Kidney (tissue), 14 donors: ENCODE results near the gene ICOS. TPM values are rescaled to one million over a fixed set of nuclear protein-coding genes. Genes with fewer than 3 reads are reported as not detected.
"Not testable (repeated sequence)": the region's sequence is repeated elsewhere in the genome, so short reads cannot be mapped to it uniquely, and the experiment has no call there.

Experiments used
- DNase-seq, 5 donors: peaks; one replicate each; pipeline ENCODE4 v3.0.0-alpha.2; 2013 to 2020
- FAIRE-seq: peaks from 2 replicates; lab custom pipeline; 2012; peaks lifted over from hg19 to GRCh38; lab: Jason Lieb, UNC
- H3K27ac ChIP-seq, 2 donors: one replicate each; pipeline ENCODE4 v1.7.0; 2013; ENCODE audit warnings: low read depth in 2 of 2, low read length in 2 of 2, inconsistent platforms in 1 of 2
- H3K27me3 ChIP-seq: one replicate; pipeline ENCODE4 v1.7.1; 2013; ENCODE audit warnings: low read length, inconsistent platforms; ENCODE audit not compliant: control insufficient read depth, insufficient read depth
- H3K36me3 ChIP-seq, 3 donors: one replicate each; pipeline versions ENCODE4 v1.7.0 to v1.7.1; 2013; ENCODE audit warnings: low read length in 3 of 3, control low read depth in 1 of 3, inconsistent platforms in 1 of 3; ENCODE audit not compliant: insufficient read depth in 3 of 3, control insufficient read depth in 2 of 3
- H3K4me1 ChIP-seq, 3 donors: one replicate each; pipeline versions ENCODE4 v1.7.0 to v1.7.1; 2013; ENCODE audit warnings: low read length in 3 of 3, inconsistent platforms in 1 of 3, low read depth in 1 of 3; ENCODE audit not compliant: control insufficient read depth in 2 of 3, insufficient read depth in 2 of 3
- H3K4me3 ChIP-seq, 3 donors: one replicate each; pipeline versions ENCODE4 v1.7.0 to v1.8.1; 2013; ENCODE audit warnings: low read length in 3 of 3, control low read depth in 1 of 3, inconsistent platforms in 1 of 3
- H3K9ac ChIP-seq, 3 donors: one replicate each; pipeline versions ENCODE4 v1.7.0 to v1.7.1; 2013; ENCODE audit warnings: low read length in 3 of 3, control low read depth in 1 of 3, inconsistent platforms in 1 of 3
- H3K9me3 ChIP-seq, 3 donors: one replicate each; pipeline versions ENCODE4 v1.7.0 to v1.7.1; 2013; ENCODE audit warnings: low read length in 3 of 3, control low read depth in 1 of 3, inconsistent platforms in 1 of 3; ENCODE audit not compliant: control insufficient read depth in 2 of 3, insufficient read depth in 1 of 3
- CTCF ChIP-seq: IDR thresholded peaks from 3 replicates; pipeline ENCODE4 v1.5.1; 2012; ENCODE audit warnings: mild to moderate bottlenecking, moderate library complexity, borderline replicate concordance; ENCODE audit not compliant: insufficient read depth; ENCODE audit errors: extremely low read depth
- intact Hi-C: fragments of 100-400 bp; cut with DNase I; formaldehyde crosslinking; loops from one replicate; pipeline ENCODE4 v1.11.1; 2022
- polyA plus RNA-seq: library from polyadenylated mRNA; stranded (reverse); fragments of 350-450 nt; fragmentation: Illumina TruSeq; extraction: RNeasy Lipid Tissue Mini Kit (QIAGEN cat#74804); gene quantifications from one replicate; pipeline ENCODE4 v1.2.3, GENCODE V29; 2014; ENCODE audit warnings: low read depth, low replicate concordance; ENCODE audit not compliant: insufficient read depth
- total RNA-seq: library from RNA; stranded (reverse); fragmentation: NEBNext Ultra II Directional; extraction: Animal tissue kit (Norgen Biotek cat#: 25700); gene quantifications from one replicate; pipeline ENCODE4 v1.2.1, GENCODE V29; 2021
- donor health status: control.
- donor health status: control.
- donor health status: control.
- donor health status: control.
- donor health status: control.
- donor health status: DM: yes; HTN: yes; CAD: no.
- donor health status: Normal renal cell carcinoma (clear cell type).

The ICOS gene
- total and polyA plus RNA-seq, 2 donors from 2014 or later: 0.85 TPM; not detected in 1

DNA sequence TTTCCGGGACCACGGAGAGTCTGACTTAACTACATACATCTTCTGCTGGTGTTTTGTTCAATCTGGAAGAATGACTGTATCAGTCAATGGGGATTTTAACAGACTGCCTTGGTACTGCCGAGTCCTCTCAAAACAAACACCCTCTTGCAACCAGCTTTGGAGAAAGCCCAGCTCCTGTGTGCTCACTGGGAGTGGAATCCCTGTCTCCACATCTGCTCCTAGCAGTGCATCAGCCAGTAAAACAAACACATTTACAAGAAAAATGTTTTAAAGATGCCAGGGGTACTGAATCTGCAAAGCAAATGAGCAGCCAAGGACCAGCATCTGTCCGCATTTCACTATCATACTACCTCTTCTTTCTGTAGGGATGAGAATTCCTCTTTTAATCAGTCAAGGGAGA lies 23.1 kb downstream of the ICOS start:
- intact Hi-C loops: no loop called here
- no peak overlapping the region for H3K9ac ChIP-seq
- DNase-seq: no peak
- no peak overlapping the region for H3K27ac ChIP-seq
- no peak for FAIRE-seq
- no peaks in the 10 kb centered on the region for H3K9me3 ChIP-seq
- no peaks in the 10 kb centered on the region for H3K4me1 ChIP-seq
- H3K36me3 ChIP-seq: no peaks in the 10 kb centered on the region
- no peak for TF ChIP-seq CTCF
- no peaks in the 10 kb centered on the region for H3K27me3 ChIP-seq
- H3K4me3 ChIP-seq: no peak overlapping the region

- H3K4me3 ChIP-seq: no peak overlapping the region
- DNase-seq: no peak
- H3K9ac ChIP-seq: no peak overlapping the region
- TF ChIP-seq CTCF: no peak
- intact Hi-C loops: no loop called here
- H3K27me3 ChIP-seq: no peaks in the 10 kb centered on the region
- FAIRE-seq: no peak
- H3K4me1 ChIP-seq: no peaks in the 10 kb centered on the region
- H3K27ac ChIP-seq: no peak overlapping the region
- H3K36me3 ChIP-seq: no peaks in the 10 kb centered on the region
- no peaks in the 10 kb centered on the region for H3K9me3 ChIP-seq
Measured at GRCh38 chr2:203960811-203961210, 24.2 kb downstream of the ICOS start.

DNA sequence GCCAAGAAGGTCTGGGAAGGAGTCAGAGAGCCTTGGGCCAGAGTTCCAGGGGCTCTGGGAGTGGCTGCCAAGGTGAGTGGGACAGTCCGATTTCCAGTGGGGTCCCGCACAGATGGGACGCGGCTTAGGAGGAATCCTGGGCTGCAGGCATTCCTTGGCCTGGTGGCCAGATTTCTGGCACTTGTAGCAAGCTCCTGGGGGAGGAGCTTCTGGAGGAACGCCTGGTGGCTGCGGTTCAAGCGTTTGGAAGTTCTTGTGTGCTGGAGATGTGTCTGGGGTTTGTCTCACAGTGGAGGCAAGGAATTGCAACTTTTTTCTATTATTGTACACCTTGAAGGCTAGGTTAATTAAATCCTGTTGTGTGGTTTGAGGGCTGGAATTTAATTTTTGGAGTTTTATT lies 28.6 kb downstream of the ICOS start:
- FAIRE-seq, H3K4me1 ChIP-seq, H3K27me3 ChIP-seq, H3K36me3 ChIP-seq, H3K9me3 ChIP-seq, DNase-seq, intact Hi-C loops, H3K9ac ChIP-seq, H3K27ac ChIP-seq, H3K4me3 ChIP-seq: not testable (repeated sequence)

DNA sequence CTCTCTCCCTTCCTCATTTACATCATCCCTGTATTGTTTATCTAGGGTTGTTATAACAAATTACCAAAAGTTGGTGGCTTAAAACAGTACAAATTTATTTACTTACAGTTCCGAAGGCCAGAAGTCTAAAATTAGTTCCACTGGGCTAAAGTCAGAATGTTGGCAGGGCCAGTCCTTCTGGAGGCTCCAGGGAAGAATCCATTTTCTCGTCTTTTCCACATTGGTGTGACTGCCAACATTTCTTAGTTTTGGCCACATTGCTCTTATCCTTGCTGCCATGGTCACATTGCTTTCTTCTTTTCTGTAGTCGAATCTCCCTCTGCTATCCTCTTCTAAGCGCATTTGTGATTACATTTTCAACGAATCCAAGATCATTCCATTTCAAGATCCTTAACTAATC lies 34.7 kb downstream of the ICOS start:
- no peaks in the 10 kb centered on the region for H3K36me3 ChIP-seq
- intact Hi-C loops: no loop called here
- H3K9ac ChIP-seq: no peak overlapping the region
- FAIRE-seq: no peak
- H3K4me3 ChIP-seq: no peak overlapping the region
- no peak overlapping the region for H3K27ac ChIP-seq
- DNase-seq: no peak
- no peaks in the 10 kb centered on the region for H3K9me3 ChIP-seq
- H3K27me3 ChIP-seq: no peaks in the 10 kb centered on the region
- no peaks in the 10 kb centered on the region for H3K4me1 ChIP-seq
- no peak for TF ChIP-seq CTCF
